HG03039 (cell line): Measurements from ENCODE around the gene INA.

Experiments
- ATAC-seq: cut with Tn5 transposase; IDR thresholded peaks from one replicate; pipeline ENCODE4 v1.9.1; 2021; ENCODE audit warnings: mild to moderate bottlenecking, moderate library complexity; ENCODE audit not compliant: unreplicated experiment

INA gene

GRCh38 chr10:103265717-103266329, 11.1 kb upstream of the INA start:
- no peak for ATAC-seq

GRCh38 chr10:103273041-103273441, 3.9 kb upstream of the INA start:
- no peak for ATAC-seq

GRCh38 chr10:103276251-103276895, 565 bp upstream of the INA start:
- ATAC-seq, result no peak

GRCh38 chr10:103277713-103278536, 987 bp downstream of the INA start:
- no peak for ATAC-seq

- ATAC-seq, result no peak
These were observed 1.5 kb downstream of the INA start for GRCh38 chr10:103278537-103278823.

- no peak for ATAC-seq
These were observed 1.9 kb downstream of the INA start for GRCh38 chr10:103278862-103279298.

GRCh38 chr10:103280031-103280430, 3.1 kb downstream of the INA start:
- ATAC-seq, result no peak

- no peak for ATAC-seq
These were observed 3.6 kb downstream of the INA start for GRCh38 chr10:103280506-103280905.

GRCh38 chr10:103281753-103282152, 4.8 kb downstream of the INA start:
- ATAC-seq, result no peak

- no peak for ATAC-seq
These were observed 6.0 kb downstream of the INA start for GRCh38 chr10:103282961-103283360.

GRCh38 chr10:103284170-103284569, 7.2 kb downstream of the INA start:
- no peak for ATAC-seq

- ATAC-seq, result no peak
These were observed 11.1 kb downstream of the INA start for GRCh38 chr10:103287992-103288391.

- no peak for ATAC-seq
These were observed 14.7 kb downstream of the INA start for GRCh38 chr10:103291588-103291987.

- ATAC-seq, result no peak
These were observed 18.6 kb downstream of the INA start for GRCh38 chr10:103295374-103296015.

- no peak for ATAC-seq
These were observed 30.7 kb downstream of the INA start for GRCh38 chr10:103307594-103307993.

GRCh38 chr10:103310197-103310596, 33.3 kb downstream of the INA start:
- no peak for ATAC-seq

- no peak for ATAC-seq
These were observed 39.1 kb downstream of the INA start for GRCh38 chr10:103316087-103316486.

GRCh38 chr10:103327906-103328305, 51.0 kb downstream of the INA start:
- no peak for ATAC-seq

- no peak for ATAC-seq
These were observed 57.1 kb downstream of the INA start for GRCh38 chr10:103333934-103334520.

GRCh38 chr10:103334567-103334966, 57.6 kb downstream of the INA start:
- ATAC-seq, result no peak

GRCh38 chr10:103336370-103336769, 59.4 kb downstream of the INA start:
- ATAC-seq, result no peak
